H1 (cell line): ENCODE data around the gene SNTG2. TPM values are rescaled to one million over a fixed set of nuclear protein-coding genes. Genes with fewer than 3 reads are reported as not detected.

Experiments
- CBX8 ChIP-seq: fragments of 300-800, 300-1000 bp; sonication (generic); IDR thresholded peaks from 2 replicates; pipeline ENCODE4 v1.7.1; 2016; ENCODE audit warnings: low read depth, low read length, borderline replicate concordance
- CEBPB ChIP-seq: IDR thresholded peaks from 2 replicates; pipeline ENCODE4 v1.6.1; 2012; ENCODE audit warnings: low read depth, low read length
- CREB1 ChIP-seq: IDR thresholded peaks from 2 replicates; pipeline ENCODE4 v1.6.1; 2012; ENCODE audit warnings: inconsistent platforms
- EGR1 ChIP-seq: IDR thresholded peaks from 2 replicates; pipeline ENCODE4 v1.6.1; 2011; ENCODE audit warnings: low read depth, low read length, borderline replicate concordance
- JUND ChIP-seq: IDR thresholded peaks from 2 replicates; pipeline ENCODE4 v1.6.1; 2011; ENCODE audit warnings: mild to moderate bottlenecking, improper control_type of control experiment, low read length
- KDM1A ChIP-seq: fragments of 200-600, 300-600 bp; sonication (generic); IDR thresholded peaks from 2 replicates; pipeline ENCODE4 v1.7.1; 2016; ENCODE audit warnings: mild to moderate bottlenecking, low read length, borderline replicate concordance
- POLR2A ChIP-seq, 2 experiments: IDR thresholded peaks; 1 replicate in 1 of 2; 2 replicates in 1 of 2; pipeline ENCODE4 v1.6.1; 2011; ENCODE audit warnings: low read depth in 2 of 2, low read length in 2 of 2, mild to moderate bottlenecking in 2 of 2; ENCODE audit errors: control extremely low read depth in 1 of 2
- POLR2AphosphoS5 ChIP-seq: IDR thresholded peaks from 2 replicates; pipeline ENCODE4 v1.6.1; 2011; ENCODE audit warnings: low read depth, low read length
- SP1 ChIP-seq: IDR thresholded peaks from 2 replicates; pipeline ENCODE4 v1.6.1; 2011; ENCODE audit warnings: low read depth, low read length
- SP2 ChIP-seq: IDR thresholded peaks from 2 replicates; pipeline ENCODE4 v1.6.1; 2012; ENCODE audit warnings: mild to moderate bottlenecking, low read length, inconsistent platforms
- TCF12 ChIP-seq: IDR thresholded peaks from 2 replicates; pipeline ENCODE4 v1.6.1; 2011; ENCODE audit warnings: low read depth, mild to moderate bottlenecking, low read length
- ZNF274 ChIP-seq: IDR thresholded peaks from 2 replicates; pipeline ENCODE4 v1.7.0; 2012; ENCODE audit warnings: low read length, borderline replicate concordance; ENCODE audit errors: extremely low read depth
- polyA plus RNA-seq, 7 experiments: library from polyadenylated mRNA; depleted of rRNA in 3 of 7; stranded (reverse) in 5 of 7; unstranded in 2 of 7; fragments of >200 nt in 5 of 7; fragments of 200-250 nt in 2 of 7; gene quantifications; 1 replicate in 5 of 7; 2 replicates in 1 of 7; 4 replicates in 1 of 7; pipeline versions ENCODE4 v1.2.1 to v1.2.3, GENCODE V29; 2011 to 2013; ENCODE audit warnings: missing spikeins in 2 of 7, mixed read lengths in 2 of 7
- total RNA-seq: library from RNA; stranded (reverse); fragmentation: NEBNext Ultra II Directional; extraction: Animal tissue kit (Norgen Biotek cat#: 25700); gene quantifications from 2 replicates; pipeline ENCODE4 v1.2.1, GENCODE V29; 2021
- TF ChIP-seq, protein P1 (sequence below): fragments of 300-600 bp; sonication (generic); IDR thresholded peaks from 2 replicates; pipeline ENCODE4 v1.7.1; 2012; ENCODE audit warnings: low read length, moderate library complexity, mild to moderate bottlenecking, inconsistent platforms; ENCODE audit not compliant: insufficient replicate concordance

The SNTG2 gene
- total and polyA plus RNA-seq, 2 of the 8 experiments (the other 6 are each of a cell fraction or from before 2014, with no cell fraction given): 6.6 to 18.1 TPM

DNA sequence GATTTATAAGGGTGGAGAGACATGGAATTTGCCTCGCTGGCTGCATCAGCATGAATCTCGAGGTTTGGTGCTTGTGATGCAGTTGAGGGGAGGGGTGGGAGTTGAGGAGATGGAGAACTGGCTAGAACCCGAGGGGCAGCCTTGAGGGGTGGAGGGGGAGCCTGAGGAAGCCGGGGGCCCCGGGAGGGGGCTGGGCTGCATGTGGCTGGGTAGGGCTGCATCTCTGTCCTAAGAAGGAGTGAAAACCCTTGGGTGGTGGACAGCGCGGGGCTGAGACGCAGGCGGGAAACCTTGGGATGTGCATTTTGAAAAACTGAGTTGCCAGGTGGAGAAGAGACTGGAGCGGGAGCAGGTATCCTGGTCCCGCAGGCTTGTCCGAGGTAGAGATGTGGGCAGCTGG is 64.2 kb downstream of the SNTG2 start (continued):
- TF ChIP-seq, protein P1, sequence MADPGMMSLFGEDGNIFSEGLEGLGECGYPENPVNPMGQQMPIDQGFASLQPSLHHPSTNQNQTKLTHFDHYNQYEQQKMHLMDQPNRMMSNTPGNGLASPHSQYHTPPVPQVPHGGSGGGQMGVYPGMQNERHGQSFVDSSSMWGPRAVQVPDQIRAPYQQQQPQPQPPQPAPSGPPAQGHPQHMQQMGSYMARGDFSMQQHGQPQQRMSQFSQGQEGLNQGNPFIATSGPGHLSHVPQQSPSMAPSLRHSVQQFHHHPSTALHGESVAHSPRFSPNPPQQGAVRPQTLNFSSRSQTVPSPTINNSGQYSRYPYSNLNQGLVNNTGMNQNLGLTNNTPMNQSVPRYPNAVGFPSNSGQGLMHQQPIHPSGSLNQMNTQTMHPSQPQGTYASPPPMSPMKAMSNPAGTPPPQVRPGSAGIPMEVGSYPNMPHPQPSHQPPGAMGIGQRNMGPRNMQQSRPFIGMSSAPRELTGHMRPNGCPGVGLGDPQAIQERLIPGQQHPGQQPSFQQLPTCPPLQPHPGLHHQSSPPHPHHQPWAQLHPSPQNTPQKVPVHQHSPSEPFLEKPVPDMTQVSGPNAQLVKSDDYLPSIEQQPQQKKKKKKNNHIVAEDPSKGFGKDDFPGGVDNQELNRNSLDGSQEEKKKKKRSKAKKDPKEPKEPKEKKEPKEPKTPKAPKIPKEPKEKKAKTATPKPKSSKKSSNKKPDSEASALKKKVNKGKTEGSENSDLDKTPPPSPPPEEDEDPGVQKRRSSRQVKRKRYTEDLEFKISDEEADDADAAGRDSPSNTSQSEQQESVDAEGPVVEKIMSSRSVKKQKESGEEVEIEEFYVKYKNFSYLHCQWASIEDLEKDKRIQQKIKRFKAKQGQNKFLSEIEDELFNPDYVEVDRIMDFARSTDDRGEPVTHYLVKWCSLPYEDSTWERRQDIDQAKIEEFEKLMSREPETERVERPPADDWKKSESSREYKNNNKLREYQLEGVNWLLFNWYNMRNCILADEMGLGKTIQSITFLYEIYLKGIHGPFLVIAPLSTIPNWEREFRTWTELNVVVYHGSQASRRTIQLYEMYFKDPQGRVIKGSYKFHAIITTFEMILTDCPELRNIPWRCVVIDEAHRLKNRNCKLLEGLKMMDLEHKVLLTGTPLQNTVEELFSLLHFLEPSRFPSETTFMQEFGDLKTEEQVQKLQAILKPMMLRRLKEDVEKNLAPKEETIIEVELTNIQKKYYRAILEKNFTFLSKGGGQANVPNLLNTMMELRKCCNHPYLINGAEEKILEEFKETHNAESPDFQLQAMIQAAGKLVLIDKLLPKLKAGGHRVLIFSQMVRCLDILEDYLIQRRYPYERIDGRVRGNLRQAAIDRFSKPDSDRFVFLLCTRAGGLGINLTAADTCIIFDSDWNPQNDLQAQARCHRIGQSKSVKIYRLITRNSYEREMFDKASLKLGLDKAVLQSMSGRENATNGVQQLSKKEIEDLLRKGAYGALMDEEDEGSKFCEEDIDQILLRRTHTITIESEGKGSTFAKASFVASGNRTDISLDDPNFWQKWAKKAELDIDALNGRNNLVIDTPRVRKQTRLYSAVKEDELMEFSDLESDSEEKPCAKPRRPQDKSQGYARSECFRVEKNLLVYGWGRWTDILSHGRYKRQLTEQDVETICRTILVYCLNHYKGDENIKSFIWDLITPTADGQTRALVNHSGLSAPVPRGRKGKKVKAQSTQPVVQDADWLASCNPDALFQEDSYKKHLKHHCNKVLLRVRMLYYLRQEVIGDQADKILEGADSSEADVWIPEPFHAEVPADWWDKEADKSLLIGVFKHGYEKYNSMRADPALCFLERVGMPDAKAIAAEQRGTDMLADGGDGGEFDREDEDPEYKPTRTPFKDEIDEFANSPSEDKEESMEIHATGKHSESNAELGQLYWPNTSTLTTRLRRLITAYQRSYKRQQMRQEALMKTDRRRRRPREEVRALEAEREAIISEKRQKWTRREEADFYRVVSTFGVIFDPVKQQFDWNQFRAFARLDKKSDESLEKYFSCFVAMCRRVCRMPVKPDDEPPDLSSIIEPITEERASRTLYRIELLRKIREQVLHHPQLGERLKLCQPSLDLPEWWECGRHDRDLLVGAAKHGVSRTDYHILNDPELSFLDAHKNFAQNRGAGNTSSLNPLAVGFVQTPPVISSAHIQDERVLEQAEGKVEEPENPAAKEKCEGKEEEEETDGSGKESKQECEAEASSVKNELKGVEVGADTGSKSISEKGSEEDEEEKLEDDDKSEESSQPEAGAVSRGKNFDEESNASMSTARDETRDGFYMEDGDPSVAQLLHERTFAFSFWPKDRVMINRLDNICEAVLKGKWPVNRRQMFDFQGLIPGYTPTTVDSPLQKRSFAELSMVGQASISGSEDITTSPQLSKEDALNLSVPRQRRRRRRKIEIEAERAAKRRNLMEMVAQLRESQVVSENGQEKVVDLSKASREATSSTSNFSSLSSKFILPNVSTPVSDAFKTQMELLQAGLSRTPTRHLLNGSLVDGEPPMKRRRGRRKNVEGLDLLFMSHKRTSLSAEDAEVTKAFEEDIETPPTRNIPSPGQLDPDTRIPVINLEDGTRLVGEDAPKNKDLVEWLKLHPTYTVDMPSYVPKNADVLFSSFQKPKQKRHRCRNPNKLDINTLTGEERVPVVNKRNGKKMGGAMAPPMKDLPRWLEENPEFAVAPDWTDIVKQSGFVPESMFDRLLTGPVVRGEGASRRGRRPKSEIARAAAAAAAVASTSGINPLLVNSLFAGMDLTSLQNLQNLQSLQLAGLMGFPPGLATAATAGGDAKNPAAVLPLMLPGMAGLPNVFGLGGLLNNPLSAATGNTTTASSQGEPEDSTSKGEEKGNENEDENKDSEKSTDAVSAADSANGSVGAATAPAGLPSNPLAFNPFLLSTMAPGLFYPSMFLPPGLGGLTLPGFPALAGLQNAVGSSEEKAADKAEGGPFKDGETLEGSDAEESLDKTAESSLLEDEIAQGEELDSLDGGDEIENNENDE: no peak
- no peak for TF ChIP-seq SP2
- no peak for TF ChIP-seq KDM1A
- no peak for TF ChIP-seq TCF12
- TF ChIP-seq SP1: no peak
- TF ChIP-seq JUND: no peak
- TF ChIP-seq POLR2A (IDR thresholded peaks at IDR 0.05; ENCODE audit: control extremely low read depth in 1 of 2, low read depth in 2 of 2, low read length in 2 of 2): no peak
- no peak for TF ChIP-seq CREB1
- no peak for TF ChIP-seq ZNF274
- no peak for TF ChIP-seq EGR1
- TF ChIP-seq CEBPB: no peak
- no peak for TF ChIP-seq CBX8
- no peak for TF ChIP-seq POLR2AphosphoS5
